Ectodermal cell (in vitro differentiated cells): ENCODE results near the gene CFAP54. TPM values are rescaled to one million over a fixed set of nuclear protein-coding genes. Genes with fewer than 3 reads are reported as not detected.
A peak's percentile ranks its signal among the peaks of the same experiment; 100 is the strongest.

Source experiments
- H3K27ac ChIP-seq: 2 replicates; pipeline ENCODE4 v1.7.0; 2013; ENCODE audit warnings: mild to moderate bottlenecking, low read depth, low read length; ENCODE audit not compliant: insufficient read depth, poor library complexity, severe bottlenecking
- H3K27me3 ChIP-seq: 2 replicates; pipeline ENCODE4 v1.7.0; 2013; ENCODE audit warnings: mild to moderate bottlenecking, low read length; ENCODE audit not compliant: insufficient read depth, control insufficient read depth, poor library complexity, severe bottlenecking
- H3K36me3 ChIP-seq: one replicate; pipeline ENCODE4 v1.7.0; 2013; ENCODE audit warnings: low read length; ENCODE audit not compliant: control insufficient read depth, insufficient read depth
- H3K4me1 ChIP-seq: one replicate; pipeline ENCODE4 v1.7.0; 2013; ENCODE audit warnings: low read length; ENCODE audit not compliant: control insufficient read depth, insufficient read depth
- H3K4me3 ChIP-seq: 2 replicates; pipeline ENCODE4 v1.7.0; 2013; ENCODE audit warnings: low read depth, low read length, control low read depth; ENCODE audit not compliant: insufficient read depth
- H3K9me3 ChIP-seq: 2 replicates; pipeline ENCODE4 v1.7.0; 2013; ENCODE audit warnings: mild to moderate bottlenecking, low read length, moderate library complexity; ENCODE audit not compliant: control insufficient read depth
- WGBS, 2 experiments: methylation state at CpG; one replicate each; pipeline ENCODE4 v1.1.7; 2013; ENCODE audit warnings: missing lambda C conversion rate in 2 of 2; 5-methylcytosine and 5-hydroxymethylcytosine counted together
- polyA plus RNA-seq, 4 experiments: library from polyadenylated mRNA; stranded (reverse); fragments of 50-300 nt; gene quantifications; one replicate each; pipeline ENCODE4 v1.2.3, GENCODE V29; 2013

Gene CFAP54
- 1.6 TPM for polyA plus RNA-seq (2013, experiment 1 of 4)
- polyA plus RNA-seq (2013, experiment 2 of 4): 1.9 TPM
- polyA plus RNA-seq (2013, experiment 3 of 4): 2.1 TPM
- polyA plus RNA-seq (2013, experiment 4 of 4): 1.9 TPM

GRCh38 chr12:96489392-96490056 is at the start of gene CFAP54:
CFAP54 (plus strand) TSS chr12:96489577; CDS start chr12:96489610, 33 bp downstream.
- 1 to 2% methylated on average over 53 of the region's 53 CpGs for WGBS, 2 experiments
- H3K27ac ChIP-seq: peak within 1 kb of the TSS; percentile 71

GRCh38 chr12:96441816-96442215 is 47.6 kb upstream of the CFAP54 start:
- Histone ChIP-seq H3K4me1 (no peaks in the 10 kb centered on the region), H3K36me3 (no peaks in the 10 kb centered on the region), H3K27me3 (no peaks in the 10 kb centered on the region), H3K9me3 (no peaks in the 10 kb centered on the region), H3K27ac (no peak overlapping the region), H3K4me3 (no peak overlapping the region)
- WGBS, 2 experiments: 75 to 76% methylated on average over 1 to 3 of the region's 3 CpGs

More at GRCh38 chr12:96489392-96490056, at the start of gene CFAP54:
- Histone ChIP-seq H3K4me3 (peak within 1 kb of the TSS; percentile 57), H3K9me3 (no peaks in the 10 kb centered on the region), H3K4me1 (no peaks in the 10 kb centered on the region), H3K27me3 (peaks cover 14% of the 10 kb centered on the region), H3K36me3 (no peaks in the 10 kb centered on the region)

- 92 to 95% methylated on average over 3 of the region's 3 CpGs for WGBS, 2 experiments
- H3K36me3 ChIP-seq: no peaks in the 10 kb centered on the region
- no peaks in the 10 kb centered on the region for H3K9me3 ChIP-seq
- H3K4me3 ChIP-seq: no peak overlapping the region
- no peaks in the 10 kb centered on the region for H3K4me1 ChIP-seq
- no peak overlapping the region for H3K27ac ChIP-seq
- no peaks in the 10 kb centered on the region for H3K27me3 ChIP-seq
Observed at GRCh38 chr12:96442906-96443305, 46.5 kb upstream of the CFAP54 start.

GRCh38 chr12:96444399-96444798 is 45.0 kb upstream of the CFAP54 start:
- no peak overlapping the region for H3K27ac ChIP-seq
- H3K9me3 ChIP-seq: no peaks in the 10 kb centered on the region
- no peak overlapping the region for H3K4me3 ChIP-seq
- no peaks in the 10 kb centered on the region for H3K27me3 ChIP-seq
- WGBS, 2 experiments: 95 to 97% methylated on average over 10 of the region's 10 CpGs
- no peaks in the 10 kb centered on the region for H3K36me3 ChIP-seq
- no peaks in the 10 kb centered on the region for H3K4me1 ChIP-seq

- Histone ChIP-seq H3K36me3 (no peaks in the 10 kb centered on the region), H3K27me3 (no peaks in the 10 kb centered on the region), H3K9me3 (no peaks in the 10 kb centered on the region), H3K4me1 (no peaks in the 10 kb centered on the region), H3K27ac (no peak overlapping the region), H3K4me3 (no peak overlapping the region)
- 85 to 92% methylated on average over 5 to 6 of the region's 6 CpGs for WGBS, 2 experiments
Observed at GRCh38 chr12:96445691-96446583, 43.4 kb upstream of the CFAP54 start.

GRCh38 chr12:96447256-96447655 is 42.1 kb upstream of the CFAP54 start:
- H3K27ac ChIP-seq: no peak overlapping the region
- no peaks in the 10 kb centered on the region for H3K36me3 ChIP-seq
- no peaks in the 10 kb centered on the region for H3K27me3 ChIP-seq
- no peaks in the 10 kb centered on the region for H3K9me3 ChIP-seq
- 84 to 98% methylated on average over 3 of the region's 3 CpGs for WGBS, 2 experiments
- no peaks in the 10 kb centered on the region for H3K4me1 ChIP-seq
- H3K4me3 ChIP-seq: no peak overlapping the region

GRCh38 chr12:96448300-96448699 is 41.1 kb upstream of the CFAP54 start:
- H3K36me3 ChIP-seq: no peaks in the 10 kb centered on the region
- no peaks in the 10 kb centered on the region for H3K4me1 ChIP-seq
- H3K27ac ChIP-seq: no peak overlapping the region
- 87 to 96% methylated on average over 1 to 3 of the region's 3 CpGs for WGBS, 2 experiments
- H3K4me3 ChIP-seq: no peak overlapping the region
- no peaks in the 10 kb centered on the region for H3K27me3 ChIP-seq
- H3K9me3 ChIP-seq: no peaks in the 10 kb centered on the region

GRCh38 chr12:96452261-96452922 is 37.0 kb upstream of the CFAP54 start:
- Histone ChIP-seq H3K27ac (no peak overlapping the region), H3K9me3 (no peaks in the 10 kb centered on the region), H3K27me3 (no peaks in the 10 kb centered on the region), H3K4me1 (no peaks in the 10 kb centered on the region), H3K4me3 (no peak overlapping the region), H3K36me3 (no peaks in the 10 kb centered on the region)
- WGBS, 2 experiments: 85 to 94% methylated on average over 3 of the region's 3 CpGs

- no peaks in the 10 kb centered on the region for H3K4me1 ChIP-seq
- no peak overlapping the region for H3K4me3 ChIP-seq
- H3K9me3 ChIP-seq: no peaks in the 10 kb centered on the region
- H3K36me3 ChIP-seq: no peaks in the 10 kb centered on the region
- no peak overlapping the region for H3K27ac ChIP-seq
- H3K27me3 ChIP-seq: no peaks in the 10 kb centered on the region
Observed at GRCh38 chr12:96454396-96454795, 35.0 kb upstream of the CFAP54 start.
